GM19239 (cell line): ENCODE results near the gene CD248.
"Not testable (repeated sequence)": the region's sequence is repeated elsewhere in the genome, so short reads cannot be mapped to it uniquely, and the experiment has no call there.

Experiments used
- DNase-seq: peaks from one replicate; pipeline ENCODE4 v3.0.0; 2011; ENCODE audit warnings: low spot score; ENCODE audit not compliant: insufficient read length
- FAIRE-seq: peaks from 2 replicates; lab custom pipeline; 2011; peaks lifted over from hg19 to GRCh38; lab: Jason Lieb, UNC

Gene CD248

GRCh38 chr11:66314561-66315497 is 2.0 kb downstream of the CD248 start:
- FAIRE-seq (no peak), DNase-seq (no peak)

DNA sequence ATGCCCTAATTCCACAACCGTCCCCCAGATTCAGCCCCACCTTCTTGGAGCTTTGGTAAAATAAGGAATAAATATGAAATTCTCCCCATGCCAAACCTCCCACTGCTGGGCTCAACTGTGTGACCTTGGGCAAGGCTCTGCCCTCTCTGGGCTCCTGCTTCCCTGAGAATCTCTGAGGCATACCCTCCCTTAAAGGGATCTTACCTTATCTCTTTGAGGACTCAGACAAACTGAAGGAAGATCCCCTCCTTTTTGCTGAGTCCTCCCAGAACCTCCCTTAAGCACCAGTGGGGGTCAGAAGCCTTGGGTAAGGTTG is 2.7 kb downstream of the CD248 start:
- DNase-seq: no peak
- FAIRE-seq: no peak

- DNase-seq (no peak), FAIRE-seq (no peak)
These were observed 3.3 kb downstream of the CD248 start for GRCh38 chr11:66313321-66314185.

DNA sequence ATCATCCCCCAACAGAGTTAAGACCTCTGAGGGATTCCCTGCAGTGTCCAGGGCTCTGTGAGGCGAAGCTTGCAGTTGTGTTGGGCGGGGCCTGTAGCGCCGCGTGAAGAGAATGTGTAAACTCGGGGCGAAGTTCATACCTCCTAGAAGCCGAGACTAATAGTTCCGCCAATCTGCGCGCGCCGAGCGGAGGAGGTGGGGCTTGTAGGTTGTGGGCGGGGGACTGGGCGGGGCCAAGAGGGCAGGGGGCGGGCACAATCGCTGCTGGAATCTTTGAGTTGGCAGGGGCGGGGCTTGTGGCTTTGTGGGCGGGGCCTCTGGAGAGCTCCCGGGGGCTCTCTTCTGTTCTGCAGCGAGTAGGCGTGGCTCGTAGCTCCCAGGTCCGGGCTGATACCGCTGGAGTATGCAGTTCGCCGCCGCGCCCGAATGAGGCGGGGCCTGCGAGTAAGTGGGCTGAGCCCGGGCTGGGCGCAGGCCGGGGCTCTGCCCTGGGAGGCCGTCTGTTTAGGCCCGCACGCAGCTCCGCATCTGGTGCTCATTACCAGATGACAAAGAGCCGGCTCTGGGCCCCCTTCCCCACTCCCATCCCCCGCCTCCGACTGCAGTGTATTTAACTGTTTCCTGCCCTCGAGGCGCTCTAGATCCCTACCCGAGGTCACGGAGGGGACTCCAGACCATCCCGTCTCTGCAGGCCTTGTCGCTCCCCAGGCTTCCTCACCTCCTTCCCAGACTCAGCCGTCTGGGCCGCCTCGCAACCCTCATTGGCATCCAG is 4.1 kb downstream of the CD248 start:
- peak; percentile 99 for FAIRE-seq

GRCh38 chr11:66311965-66312548 is 4.8 kb downstream of the CD248 start:
- FAIRE-seq: no peak
- DNase-seq: peak; percentile 83

More for the DNA sequence above, 4.1 kb downstream of the CD248 start:
- DNase-seq: peak; percentile 98

GRCh38 chr11:66311470-66311964 is 5.3 kb downstream of the CD248 start:
- DNase-seq (no peak), FAIRE-seq (no peak)

GRCh38 chr11:66310803-66311440 is 5.9 kb downstream of the CD248 start:
- DNase-seq, FAIRE-seq: not testable (repeated sequence)

GRCh38 chr11:66310324-66310723 is 6.5 kb downstream of the CD248 start:
- FAIRE-seq: no peak
- no peak for DNase-seq

GRCh38 chr11:66309475-66309874 is 7.4 kb downstream of the CD248 start:
- no peak for FAIRE-seq
- no peak for DNase-seq

- FAIRE-seq (no peak), DNase-seq (no peak)
These were observed 14.2 kb downstream of the CD248 start for GRCh38 chr11:66302656-66303055.

- FAIRE-seq (no peak), DNase-seq (no peak)
These were observed 17.7 kb downstream of the CD248 start for GRCh38 chr11:66299186-66299585.

- FAIRE-seq (no peak), DNase-seq (no peak)
These were observed 19.2 kb downstream of the CD248 start for GRCh38 chr11:66297610-66298009.

DNA sequence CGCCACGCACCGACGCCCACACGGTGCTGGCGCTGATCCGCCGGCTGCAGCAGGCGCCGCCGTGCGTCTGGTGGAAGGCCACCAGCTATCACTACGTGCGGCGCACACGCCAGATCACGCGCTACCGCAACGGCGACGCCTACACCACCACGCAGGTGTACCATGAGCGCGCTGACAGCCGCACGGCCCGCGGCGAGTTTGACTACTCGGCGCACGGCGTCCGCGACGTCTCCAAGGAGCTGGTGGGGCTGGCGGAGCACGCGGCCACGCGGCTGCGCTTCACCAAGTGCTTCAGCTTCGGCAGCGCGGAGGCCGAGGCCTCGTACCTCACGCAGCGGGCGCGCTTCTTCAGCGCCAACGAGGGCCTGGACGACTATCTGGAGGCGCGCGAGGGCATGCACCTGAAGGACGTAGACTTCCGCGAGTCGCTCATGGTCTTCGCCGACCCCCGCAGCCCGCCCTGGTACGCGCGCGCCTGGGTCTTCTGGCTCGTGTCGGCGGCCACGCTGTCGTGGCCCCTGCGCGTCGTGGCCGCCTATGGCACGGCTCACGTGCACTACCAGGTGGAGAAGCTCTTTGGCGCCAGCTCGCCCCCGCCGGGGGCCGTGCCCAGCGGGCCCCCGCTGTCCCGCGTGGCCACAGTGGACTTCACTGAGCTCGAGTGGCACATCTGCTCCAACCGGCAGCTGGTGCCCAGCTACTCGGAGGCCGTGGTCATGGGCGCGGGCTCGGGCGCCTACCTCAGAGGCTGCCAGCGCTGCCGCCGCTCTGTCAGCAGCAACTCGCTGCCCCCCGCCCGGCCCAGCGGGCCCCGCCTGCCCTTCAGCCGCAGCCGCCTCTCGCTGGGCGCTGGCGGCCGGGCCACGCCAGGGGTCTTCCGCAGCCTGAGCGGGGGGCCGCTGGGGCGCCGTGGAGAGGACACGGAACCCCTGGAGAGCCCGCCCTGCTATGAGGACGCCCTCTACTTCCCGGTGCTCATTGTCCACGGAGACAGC is 21.9 kb downstream of the CD248 start:
- FAIRE-seq: no peak
- DNase-seq: no peak

GRCh38 chr11:66293777-66294625 is 22.8 kb downstream of the CD248 start:
- DNase-seq: no peak
- FAIRE-seq: no peak

- FAIRE-seq (no peak), DNase-seq (no peak)
These were observed 23.5 kb downstream of the CD248 start for GRCh38 chr11:66293352-66293751.

GRCh38 chr11:66292543-66293332 is 24.1 kb downstream of the CD248 start:
- no peak for FAIRE-seq
- no peak for DNase-seq
